ENCODE data around the gene CPOX. TPM values are rescaled to one million over a fixed set of nuclear protein-coding genes. Genes with fewer than 3 reads are reported as not detected.

CPOX gene
- total RNA-seq, 1 donor from 2014 or later: 15.8 TPM

DNA sequence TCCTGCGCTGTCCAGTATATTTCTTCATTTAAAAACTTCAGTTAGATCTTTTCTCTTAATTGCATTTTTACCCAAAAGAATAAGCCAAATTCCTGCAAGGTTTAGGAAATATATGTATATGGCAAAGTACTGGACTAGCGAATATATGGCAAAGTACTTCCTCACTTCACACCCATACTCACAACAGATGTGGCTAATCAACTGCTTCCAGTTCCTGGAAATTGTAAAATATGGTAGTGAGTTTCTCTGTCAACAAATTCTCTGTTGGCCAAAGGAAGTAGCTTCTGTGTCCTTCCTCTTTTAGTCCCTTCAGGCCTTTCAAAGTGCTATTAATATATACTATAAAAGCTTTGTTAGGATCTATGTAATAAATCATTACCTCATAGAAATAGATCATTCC lies 39.7 kb downstream of the CPOX start:
- H3K27me3 ChIP-seq: peaks cover 4% of the 10 kb centered on the region
- H3K9me3 ChIP-seq: no peaks in the 10 kb centered on the region
- H3K36me3 ChIP-seq: no peaks in the 10 kb centered on the region
- H3K27ac ChIP-seq: no peak overlapping the region
- intact Hi-C loops (cut with DNase I): no loop called here
- TF ChIP-seq, protein P1, sequence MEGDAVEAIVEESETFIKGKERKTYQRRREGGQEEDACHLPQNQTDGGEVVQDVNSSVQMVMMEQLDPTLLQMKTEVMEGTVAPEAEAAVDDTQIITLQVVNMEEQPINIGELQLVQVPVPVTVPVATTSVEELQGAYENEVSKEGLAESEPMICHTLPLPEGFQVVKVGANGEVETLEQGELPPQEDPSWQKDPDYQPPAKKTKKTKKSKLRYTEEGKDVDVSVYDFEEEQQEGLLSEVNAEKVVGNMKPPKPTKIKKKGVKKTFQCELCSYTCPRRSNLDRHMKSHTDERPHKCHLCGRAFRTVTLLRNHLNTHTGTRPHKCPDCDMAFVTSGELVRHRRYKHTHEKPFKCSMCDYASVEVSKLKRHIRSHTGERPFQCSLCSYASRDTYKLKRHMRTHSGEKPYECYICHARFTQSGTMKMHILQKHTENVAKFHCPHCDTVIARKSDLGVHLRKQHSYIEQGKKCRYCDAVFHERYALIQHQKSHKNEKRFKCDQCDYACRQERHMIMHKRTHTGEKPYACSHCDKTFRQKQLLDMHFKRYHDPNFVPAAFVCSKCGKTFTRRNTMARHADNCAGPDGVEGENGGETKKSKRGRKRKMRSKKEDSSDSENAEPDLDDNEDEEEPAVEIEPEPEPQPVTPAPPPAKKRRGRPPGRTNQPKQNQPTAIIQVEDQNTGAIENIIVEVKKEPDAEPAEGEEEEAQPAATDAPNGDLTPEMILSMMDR (IDR thresholded peaks at IDR 0.05): no peak
- H3K4me1 ChIP-seq: no peaks in the 10 kb centered on the region
- DNase-seq: no peak
- ATAC-seq: peak; percentile 62
- H3K4me3 ChIP-seq: no peak overlapping the region

DNA sequence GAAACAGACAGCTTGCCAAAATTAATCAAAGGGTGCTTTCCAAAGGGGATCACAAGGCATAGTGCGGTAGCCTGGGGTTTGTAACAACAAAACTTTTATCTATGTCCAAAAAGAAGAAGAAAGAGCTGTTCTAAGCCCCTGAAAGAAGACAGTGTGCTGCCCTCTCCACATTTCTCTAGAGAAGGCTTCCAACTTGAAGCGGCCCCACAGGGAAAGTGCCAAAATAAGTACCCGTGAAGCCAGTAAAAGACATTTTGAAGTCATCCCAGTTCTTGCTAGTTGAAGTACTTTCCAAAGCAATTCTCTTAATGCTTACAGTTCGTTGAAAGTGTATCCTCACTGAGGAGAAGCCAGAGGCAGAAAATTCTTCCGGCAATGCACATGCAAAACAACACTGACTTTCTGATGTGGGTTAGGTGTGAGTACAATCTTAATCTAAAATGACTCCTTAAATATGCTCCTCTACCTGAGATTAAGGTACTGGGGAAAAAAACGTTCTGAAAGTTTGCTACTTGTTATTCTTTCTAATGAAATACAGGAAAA lies 40.3 kb downstream of the CPOX start:
- H3K4me1 ChIP-seq: no peaks in the 10 kb centered on the region
- no peak for ATAC-seq
- DNase-seq: no peak
- no peaks in the 10 kb centered on the region for H3K9me3 ChIP-seq
- no peak overlapping the region for H3K4me3 ChIP-seq
- H3K27ac ChIP-seq: no peak overlapping the region
- intact Hi-C loops (cut with DNase I): no loop called here
- peaks cover 4% of the 10 kb centered on the region for H3K27me3 ChIP-seq
- TF ChIP-seq, protein P1 (IDR thresholded peaks at IDR 0.05): no peak
- no peaks in the 10 kb centered on the region for H3K36me3 ChIP-seq

DNA sequence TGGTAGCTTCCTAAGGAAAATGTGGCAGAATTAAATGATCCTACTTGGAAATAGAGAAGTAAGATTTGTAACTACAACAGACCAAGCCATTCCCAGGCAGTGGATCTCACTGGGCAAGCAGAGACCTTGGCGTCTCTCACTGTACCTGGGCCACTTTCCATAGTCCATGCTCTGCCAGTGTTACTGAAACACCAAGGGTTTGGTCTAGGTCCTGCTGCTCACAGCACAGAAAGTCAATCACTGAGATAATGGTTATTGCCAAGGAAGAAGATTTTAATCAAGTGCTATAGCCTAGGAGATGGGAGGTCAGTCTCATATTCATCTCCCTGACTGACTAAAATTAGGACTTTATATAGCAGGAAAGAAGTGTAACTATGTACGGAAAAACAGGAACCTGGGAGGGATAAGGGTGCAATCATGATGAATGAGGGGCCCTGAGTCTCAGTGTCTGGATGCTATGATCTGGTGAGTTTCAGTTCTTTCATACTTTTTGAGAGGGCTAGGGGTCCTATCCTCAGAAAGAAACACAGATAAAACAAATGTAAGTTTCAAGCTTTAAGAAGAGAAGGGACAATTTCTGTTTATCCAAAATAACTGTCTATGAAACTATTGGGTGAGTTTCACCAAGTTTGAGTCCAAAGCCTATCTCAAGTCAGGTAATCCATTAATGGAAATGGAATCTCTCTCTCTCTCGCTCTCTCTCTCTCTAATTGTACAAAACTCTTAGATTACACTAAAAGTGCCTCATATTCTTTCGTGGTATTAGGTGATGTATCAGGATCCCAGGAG lies 41.0 kb downstream of the CPOX start:
- H3K27ac ChIP-seq: no peak overlapping the region
- H3K36me3 ChIP-seq: no peaks in the 10 kb centered on the region
- DNase-seq: no peak
- H3K27me3 ChIP-seq: peaks cover 4% of the 10 kb centered on the region
- no peaks in the 10 kb centered on the region for H3K4me1 ChIP-seq
- no peaks in the 10 kb centered on the region for H3K9me3 ChIP-seq
- no peak overlapping the region for H3K4me3 ChIP-seq
- intact Hi-C loops (cut with DNase I): no loop called here
- TF ChIP-seq, protein P1 (IDR thresholded peaks at IDR 0.05): no peak
- ATAC-seq: no peak

DNA sequence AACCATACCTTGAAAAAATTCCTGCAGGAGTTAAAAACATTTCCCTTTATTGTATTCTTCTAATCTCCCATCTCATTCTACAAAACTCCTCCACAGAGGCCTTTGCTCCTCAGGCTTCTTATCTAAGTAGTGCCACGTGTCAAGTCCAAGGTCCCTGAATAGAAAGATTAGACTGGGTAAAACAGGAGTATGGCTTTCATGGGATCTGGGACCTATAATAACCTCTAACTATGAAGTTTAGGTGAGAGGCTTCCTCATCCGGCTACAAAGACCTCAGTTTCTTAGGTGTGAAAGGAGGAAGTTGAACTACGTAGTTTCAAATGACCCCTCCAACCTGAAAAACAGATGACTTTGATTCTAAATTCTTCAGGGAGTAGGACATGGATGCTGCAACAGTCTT lies 41.7 kb downstream of the CPOX start:
- Histone ChIP-seq H3K4me1 (no peaks in the 10 kb centered on the region), H3K27me3 (peaks cover 4% of the 10 kb centered on the region), H3K36me3 (no peaks in the 10 kb centered on the region), H3K9me3 (no peaks in the 10 kb centered on the region), H3K27ac (no peak overlapping the region), H3K4me3 (no peak overlapping the region)
- intact Hi-C loops (cut with DNase I): no loop called here
- TF ChIP-seq, protein P1 (IDR thresholded peaks at IDR 0.05): no peak
- DNase-seq (no peak), ATAC-seq (no peak)

DNA sequence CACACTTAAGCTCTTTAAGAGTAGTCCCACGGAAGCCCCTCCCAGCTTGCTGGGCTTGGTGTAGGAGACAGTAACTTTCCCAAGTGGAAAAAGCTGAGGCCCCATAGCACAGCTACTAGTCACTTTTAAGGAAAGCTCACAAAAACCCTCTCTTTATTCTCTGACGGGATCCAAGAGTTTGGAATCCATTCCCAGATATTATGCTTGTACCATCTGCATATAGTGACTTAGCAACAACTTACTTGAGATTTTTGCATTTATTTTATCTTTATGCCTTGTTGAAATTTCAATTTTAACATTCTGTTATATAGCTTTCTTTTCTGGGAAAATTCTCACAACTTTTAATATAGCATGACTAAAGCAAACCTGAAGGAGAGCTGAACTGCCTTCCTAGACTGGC lies 42.2 kb downstream of the CPOX start:
- ATAC-seq (no peak), DNase-seq (no peak)
- Histone ChIP-seq H3K36me3 (no peaks in the 10 kb centered on the region), H3K4me3 (no peak overlapping the region), H3K9me3 (no peaks in the 10 kb centered on the region), H3K4me1 (no peaks in the 10 kb centered on the region), H3K27me3 (peaks cover 4% of the 10 kb centered on the region), H3K27ac (no peak overlapping the region)
- intact Hi-C loops (cut with DNase I): no loop called here
- TF ChIP-seq, protein P1 (IDR thresholded peaks at IDR 0.05): no peak
